SK-N-SH (cell line): Measurements from ENCODE around the gene GHRHR. TPM values are rescaled to one million over a fixed set of nuclear protein-coding genes. Genes with fewer than 3 reads are reported as not detected.

Source experiments
- CTCF ChIA-PET: fragments of 300-600, 350-600 bp; formaldehyde crosslinking; extraction: SDS; loops from one replicate; lab custom pipeline; 2021; lab: Yijun Ruan, JAX
- POLR2A ChIA-PET: fragments of 350-600 bp; sonication (Branson Sonifier 250); formaldehyde crosslinking; extraction: SDS; loops from one replicate; lab custom pipeline; 2020; ENCODE audit warnings: antibody characterized with exemption, inconsistent platforms; lab: Yijun Ruan, JAX
- DNase-seq: peaks from one replicate; pipeline ENCODE4 v3.0.0; 2012
- H2AFZ ChIP-seq: fragments of 200-600 bp; sonication (generic); 2 replicates; pipeline ENCODE4 v1.8.1; 2016; ENCODE audit warnings: antibody characterized with exemption, mild to moderate bottlenecking, low read depth
- H3F3A ChIP-seq: fragments of 200-600 bp; sonication (generic); replicated peaks from 2 replicates; pipeline ENCODE3; 2016; ENCODE audit warnings: antibody characterized with exemption, mild to moderate bottlenecking; ENCODE audit not compliant: insufficient read depth
- H3K27ac ChIP-seq, 2 experiments: fragments of 200-500 bp in 1 of 2; fragments of 200-600 bp in 1 of 2; sonication (Bioruptor generic) in 1 of 2; sonication (generic), shearing (Covaris generic) in 1 of 2; 2 replicates each; pipeline versions ENCODE4 v1.5.1 to v1.6.1; 2014 to 2016; ENCODE audit warnings: low read depth in 2 of 2, inconsistent platforms in 1 of 2, low read length in 1 of 2, mild to moderate bottlenecking in 1 of 2, mixed read lengths in 1 of 2
- H3K27me3 ChIP-seq: fragments of 200-600 bp; sonication (generic), shearing (Covaris generic); 2 replicates; pipeline ENCODE4 v1.6.1; 2016; ENCODE audit warnings: mixed run types; ENCODE audit not compliant: insufficient read depth
- H3K36me3 ChIP-seq, 2 experiments: fragments of 200-500 bp in 1 of 2; fragments of 200-600 bp in 1 of 2; sonication (Bioruptor generic) in 1 of 2; sonication (generic) in 1 of 2; replicated peaks in 1 of 2; 2 replicates each; pipeline versions ENCODE3 to v1.5.1; 2014 to 2016; ENCODE audit warnings: low read length in 1 of 2, mild to moderate bottlenecking in 1 of 2; ENCODE audit not compliant: insufficient read depth in 2 of 2, control insufficient read depth in 1 of 2
- H3K4me1 ChIP-seq, 2 experiments: fragments of 200-500 bp in 1 of 2; fragments of 200-600 bp in 1 of 2; sonication (Bioruptor generic) in 1 of 2; sonication (generic), shearing (Covaris generic) in 1 of 2; 2 replicates each; pipeline versions ENCODE4 v1.5.1 to v1.6.1; 2014 to 2016; ENCODE audit warnings: low read depth in 1 of 2, low read length in 1 of 2, mixed run types in 1 of 2; ENCODE audit not compliant: insufficient read depth in 2 of 2, control insufficient read depth in 1 of 2
- H3K4me2 ChIP-seq: fragments of 200-600 bp; sonication (generic), shearing (Covaris generic); 2 replicates; pipeline ENCODE4 v1.6.1; 2017; ENCODE audit warnings: mixed run types
- H3K4me3 ChIP-seq, 2 experiments: fragments of 200-500 bp in 1 of 2; fragments of 200-600 bp in 1 of 2; sonication (Bioruptor generic) in 1 of 2; sonication (generic), shearing (Covaris generic) in 1 of 2; 2 replicates each; pipeline versions ENCODE4 v1.5.1 to v1.8.1; 2014 to 2016; ENCODE audit warnings: low read depth in 2 of 2, inconsistent platforms in 1 of 2, low read length in 1 of 2, mild to moderate bottlenecking in 1 of 2, mixed read lengths in 1 of 2, moderate library complexity in 1 of 2
- H3K79me2 ChIP-seq: fragments of 200-600 bp; sonication (generic); 2 replicates; pipeline ENCODE4 v1.8.1; 2017; ENCODE audit warnings: mild to moderate bottlenecking; ENCODE audit not compliant: insufficient read depth
- H3K9ac ChIP-seq: fragments of 200-600 bp; sonication (generic); 2 replicates; pipeline ENCODE4 v1.6.1; 2017; ENCODE audit warnings: mixed run types
- H3K9me2 ChIP-seq: fragments of 200-600 bp; sonication (generic); 2 replicates; pipeline ENCODE4 v1.6.1; 2017; ENCODE audit warnings: mixed run types
- H3K9me3 ChIP-seq: fragments of 200-600 bp; sonication (generic); 2 replicates; pipeline ENCODE4 v1.6.1; 2017; ENCODE audit warnings: mixed run types, mild to moderate bottlenecking, moderate library complexity
- H4K20me1 ChIP-seq: fragments of 200-600 bp; sonication (generic); 2 replicates; pipeline ENCODE4 v1.6.1; 2017; ENCODE audit warnings: mild to moderate bottlenecking, mixed run types; ENCODE audit not compliant: insufficient read depth
- ELF1 ChIP-seq: IDR thresholded peaks from 2 replicates; pipeline ENCODE4 v1.4.0; 2012
- FOSL2 ChIP-seq: IDR thresholded peaks from 2 replicates; pipeline ENCODE4 v1.4.0; 2012; ENCODE audit warnings: low read depth, mild to moderate bottlenecking, moderate library complexity, borderline replicate concordance
- FOXM1 ChIP-seq: IDR thresholded peaks from 2 replicates; pipeline ENCODE4 v1.4.0; 2012; ENCODE audit warnings: low read depth, mild to moderate bottlenecking
- GABPA ChIP-seq: IDR thresholded peaks from 2 replicates; pipeline ENCODE4 v1.4.0; 2012; ENCODE audit warnings: low read depth, mild to moderate bottlenecking
- GATA2 ChIP-seq: sonication (generic); formaldehyde crosslinking; IDR thresholded peaks from 2 replicates; pipeline ENCODE4 v1.5.0; 2020; ENCODE audit warnings: mild to moderate bottlenecking, missing genetic modification reagents
- MEF2A ChIP-seq: IDR thresholded peaks from 2 replicates; pipeline ENCODE4 v1.4.0; 2012; ENCODE audit warnings: low read depth, borderline replicate concordance
- RAD21 ChIP-seq: IDR thresholded peaks from 2 replicates; pipeline ENCODE4 v1.6.1; 2012; ENCODE audit warnings: mild to moderate bottlenecking, low read length
- RCOR1 ChIP-seq: fragments of 150-350 bp; IDR thresholded peaks from 2 replicates; pipeline ENCODE4 v1.6.1; 2017; ENCODE audit warnings: antibody characterized with exemption, low read length
- SIN3A ChIP-seq: IDR thresholded peaks from 2 replicates; pipeline ENCODE4 v1.6.1; 2012; ENCODE audit warnings: low read depth, mild to moderate bottlenecking, low read length, moderate library complexity, borderline replicate concordance
- SMC3 ChIP-seq: IDR thresholded peaks from 2 replicates; pipeline ENCODE4 v1.6.1; 2012; ENCODE audit warnings: low read depth, low read length, improper control_type of control experiment
- TCF12 ChIP-seq: IDR thresholded peaks from 2 replicates; pipeline ENCODE4 v1.4.0; 2012
- whole genome bisulfite sequencing: methylation state at CpG from one replicate; pipeline ENCODE4 v1.1.6; 2017; ENCODE audit warnings: low lambda C conversion rate; 5-methylcytosine and 5-hydroxymethylcytosine counted together
- polyA plus RNA-seq, 3 experiments: library from polyadenylated mRNA; depleted of rRNA; stranded (reverse); fragments of >200 nt; gene quantifications; 2 replicates each; pipeline ENCODE4 v1.2.3, GENCODE V29; 2012
- TF ChIP-seq, protein P1 (sequence below): IDR thresholded peaks from 2 replicates; pipeline ENCODE4; 2012
- TF ChIP-seq, protein P2 (sequence below): IDR thresholded peaks from 2 replicates; pipeline ENCODE4 v1.4.0; 2012; ENCODE audit warnings: low read depth, borderline replicate concordance

GHRHR gene
- polyA plus RNA-seq, 1 of the 3 experiments (the other 2 are of a cell fraction): not detected

DNA sequence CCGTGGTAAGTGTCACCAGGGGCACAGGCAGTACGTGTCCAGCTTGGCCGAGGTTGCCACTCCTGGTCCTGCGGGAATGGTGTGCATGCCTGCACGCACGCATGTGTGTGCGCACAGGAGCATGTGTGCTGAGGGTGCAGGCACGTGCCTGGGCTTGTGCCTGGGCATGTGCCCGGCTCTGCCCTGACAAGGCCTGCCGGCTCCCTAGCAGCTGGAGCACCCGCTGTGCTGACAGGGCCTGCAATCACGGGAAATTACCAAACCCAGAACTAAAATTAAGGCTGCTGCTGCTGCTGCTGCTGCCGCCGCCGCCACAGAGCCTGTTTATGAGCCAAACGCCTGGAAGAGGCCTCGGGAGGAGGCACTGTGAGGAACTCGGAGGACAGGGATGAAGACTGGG is 28.7 kb downstream of the GHRHR start:
- Histone ChIP-seq H4K20me1 (no peaks in the 10 kb centered on the region), H3K9me3 (no peaks in the 10 kb centered on the region), H3K4me3 (no peak overlapping the region), H3K79me2 (no peaks in the 10 kb centered on the region), H2AFZ (no peak overlapping the region), H3K36me3 (no peaks in the 10 kb centered on the region), H3K9ac (no peak overlapping the region), H3K27me3 (no peaks in the 10 kb centered on the region), H3K27ac (no peak overlapping the region), H3K9me2 (no peaks in the 10 kb centered on the region), H3K4me2 (no peak overlapping the region), H3K4me1 (peaks cover 0 to 7% of the 10 kb centered on the region in 2 experiments; a peak in 1 of 4 replicates), H3F3A (no peaks in the 10 kb centered on the region)
- no peak for DNase-seq
- WGBS: 59% methylated on average over 18 of the region's 18 CpGs
- ChIA-PET CTCF (interaction anchor here (1.1 to 31.8 kb wide), 5 partner anchors 7 to 131 kb away, joined by 3 to 1191 read pairs (median 3); no protein-coding TSS in a partner anchor), POLR2A (no interaction called here)
- no peak for TF ChIP-seq ELF1
- TF ChIP-seq SIN3A: no peak
- no peak for TF ChIP-seq FOXM1
- TF ChIP-seq TCF12: no peak
- TF ChIP-seq, protein P1, sequence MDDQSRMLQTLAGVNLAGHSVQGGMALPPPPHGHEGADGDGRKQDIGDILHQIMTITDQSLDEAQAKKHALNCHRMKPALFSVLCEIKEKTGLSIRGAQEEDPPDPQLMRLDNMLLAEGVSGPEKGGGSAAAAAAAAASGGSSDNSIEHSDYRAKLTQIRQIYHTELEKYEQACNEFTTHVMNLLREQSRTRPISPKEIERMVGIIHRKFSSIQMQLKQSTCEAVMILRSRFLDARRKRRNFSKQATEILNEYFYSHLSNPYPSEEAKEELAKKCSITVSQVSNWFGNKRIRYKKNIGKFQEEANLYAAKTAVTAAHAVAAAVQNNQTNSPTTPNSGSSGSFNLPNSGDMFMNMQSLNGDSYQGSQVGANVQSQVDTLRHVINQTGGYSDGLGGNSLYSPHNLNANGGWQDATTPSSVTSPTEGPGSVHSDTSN: no peak
- TF ChIP-seq GABPA: no peak
- no peak for TF ChIP-seq FOSL2
- no peak for TF ChIP-seq MEF2A
- no peak for TF ChIP-seq RCOR1
- no peak for TF ChIP-seq SMC3
- TF ChIP-seq, protein P2, sequence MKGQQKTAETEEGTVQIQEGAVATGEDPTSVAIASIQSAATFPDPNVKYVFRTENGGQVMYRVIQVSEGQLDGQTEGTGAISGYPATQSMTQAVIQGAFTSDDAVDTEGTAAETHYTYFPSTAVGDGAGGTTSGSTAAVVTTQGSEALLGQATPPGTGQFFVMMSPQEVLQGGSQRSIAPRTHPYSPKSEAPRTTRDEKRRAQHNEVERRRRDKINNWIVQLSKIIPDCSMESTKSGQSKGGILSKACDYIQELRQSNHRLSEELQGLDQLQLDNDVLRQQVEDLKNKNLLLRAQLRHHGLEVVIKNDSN: no peak

DNA sequence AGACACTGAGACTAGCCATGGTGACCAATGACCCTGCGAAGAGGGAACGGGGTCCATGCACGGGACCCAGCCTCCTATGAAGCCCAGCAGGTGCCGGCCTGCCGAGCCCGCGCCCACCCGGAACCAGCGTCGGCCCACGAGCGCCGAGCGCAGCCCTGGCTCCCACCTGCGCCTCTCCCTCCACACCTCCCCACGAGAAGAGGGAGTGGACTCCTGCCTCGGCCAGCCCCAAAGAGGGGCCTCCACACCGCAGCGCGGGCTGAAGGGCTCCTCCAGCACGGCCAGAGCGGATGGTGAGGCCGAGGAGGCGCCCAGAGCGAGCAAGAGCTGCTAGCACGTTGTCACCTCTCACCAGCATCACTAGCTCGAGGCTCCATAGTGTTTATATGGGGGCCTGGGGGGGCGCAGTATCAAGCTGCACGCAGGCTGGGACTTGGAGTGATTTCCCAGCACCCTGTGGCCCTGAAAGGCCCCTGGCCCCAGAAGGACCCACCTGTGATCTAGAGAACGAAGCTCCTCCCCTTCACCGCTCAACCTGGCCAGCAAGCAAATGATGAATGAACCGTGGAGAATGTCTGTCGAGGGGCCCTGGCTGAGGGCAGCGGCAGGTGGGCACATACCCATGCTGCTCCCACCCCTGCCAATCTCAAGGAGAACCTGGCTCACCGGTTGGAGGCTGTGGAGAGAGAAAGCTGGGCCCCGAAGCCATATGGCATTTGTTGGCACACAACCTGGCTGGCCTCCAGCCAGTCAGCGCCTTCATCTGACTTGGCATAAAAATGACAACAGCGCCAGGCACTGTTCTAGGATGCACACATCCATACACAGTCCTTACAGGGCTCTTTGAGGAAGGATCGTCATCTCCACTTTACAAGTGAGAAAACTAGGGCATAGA is 30.7 kb downstream of the GHRHR start:
- Histone ChIP-seq H3K9me2 (no peaks in the 10 kb centered on the region), H3K9ac (no peak overlapping the region), H4K20me1 (no peaks in the 10 kb centered on the region), H3K36me3 (no peaks in the 10 kb centered on the region), H3K4me1 (no peaks in the 10 kb centered on the region; a peak in 1 of 4 replicates), H3F3A (no peaks in the 10 kb centered on the region), H3K79me2 (no peaks in the 10 kb centered on the region), H3K27ac (no peak overlapping the region), H2AFZ (no peak overlapping the region), H3K4me3 (no peak overlapping the region), H3K27me3 (no peaks in the 10 kb centered on the region), H3K4me2 (no peak overlapping the region), H3K9me3 (no peaks in the 10 kb centered on the region)
- no peak for TF ChIP-seq RAD21
- TF ChIP-seq, protein P2: no peak
- no peak for TF ChIP-seq GATA2
- ChIA-PET POLR2A (no interaction called here), CTCF (interaction anchor here (0.7 to 31.8 kb wide), 9 partner anchors 10 to 180 kb away, joined by 3 to 1191 read pairs (median 4); no protein-coding TSS in a partner anchor)
- whole genome bisulfite sequencing: 80% methylated on average over 34 of the region's 39 CpGs
- no peak for DNase-seq
